Activated gamma-delta T cell treated with anti-CD3 and anti-CD28 coated beads, Interleukin-2, amount 50 U/mL, for 16 hours (primary cell): ENCODE data around the gene LRP1-AS.
"Not testable (repeated sequence)": the region's sequence is repeated elsewhere in the genome, so short reads cannot be mapped to it uniquely, and the experiment has no call there.

ENCODE experiments used
- DNase-seq: peaks from one replicate; pipeline ENCODE4 v3.0.0-alpha.2; 2020; ENCODE audit warnings: low read depth

LRP1-AS gene

GRCh38 chr12:57139796-57140649, 7.4 kb downstream of the LRP1-AS start:
- DNase-seq = no peak

- no peak for DNase-seq
Measured at GRCh38 chr12:57138526-57139272, 8.7 kb downstream of the LRP1-AS start.

- DNase-seq = no peak
Measured at GRCh38 chr12:57135527-57136326, 11.7 kb downstream of the LRP1-AS start.

GRCh38 chr12:57134949-57135348, 12.5 kb downstream of the LRP1-AS start:
- DNase-seq = no peak

- no peak for DNase-seq
Measured at GRCh38 chr12:57133916-57134315, 13.5 kb downstream of the LRP1-AS start.

GRCh38 chr12:57133013-57133569, 14.3 kb downstream of the LRP1-AS start:
- no peak for DNase-seq

GRCh38 chr12:57131896-57132744, 15.3 kb downstream of the LRP1-AS start:
- DNase-seq = no peak

- DNase-seq = no peak
Measured at GRCh38 chr12:57130941-57131340, 16.5 kb downstream of the LRP1-AS start.

GRCh38 chr12:57129889-57130288, 17.5 kb downstream of the LRP1-AS start:
- DNase-seq = no peak

GRCh38 chr12:57129321-57129842, 18.0 kb downstream of the LRP1-AS start:
- no peak for DNase-seq

- no peak for DNase-seq
Measured at GRCh38 chr12:57128519-57129247, 18.7 kb downstream of the LRP1-AS start.

GRCh38 chr12:57127726-57128518, 19.5 kb downstream of the LRP1-AS start, which contains the start of gene LRP1:
LRP1 (plus strand) TSS chr12:57128483; CDS start chr12:57128965, 482 bp downstream.
- peak; percentile 61 for DNase-seq

GRCh38 chr12:57127101-57127725, 20.2 kb downstream of the LRP1-AS start:
- no peak for DNase-seq

GRCh38 chr12:57126561-57126960, 20.9 kb downstream of the LRP1-AS start:
- DNase-seq = no peak

GRCh38 chr12:57126061-57126460, 21.4 kb downstream of the LRP1-AS start:
- DNase-seq = no peak

- peak; percentile 68 for DNase-seq
Measured at GRCh38 chr12:57124261-57124877, 23.1 kb downstream of the LRP1-AS start.

GRCh38 chr12:57123813-57124212, 23.6 kb downstream of the LRP1-AS start:
- no peak for DNase-seq

- DNase-seq = not testable (repeated sequence)
Measured at GRCh38 chr12:57120718-57121117, 26.7 kb downstream of the LRP1-AS start.
